ENCODE data around the gene CCDC14.

GRCh38 chr3:123893012-123893411 is 68.0 kb downstream of the CCDC14 start:
- no peak for TF ChIP-seq CTCF (IDR thresholded peaks at IDR 0.05)
- no peak for TF ChIP-seq POLR2A (IDR thresholded peaks at IDR 0.05)

Measured in heart left ventricle (tissue), 13 donors.